ENCODE data around the gene TMEM147. TPM values are rescaled to one million over a fixed set of nuclear protein-coding genes. Genes with fewer than 3 reads are reported as not detected.

Gene TMEM147
- total RNA-seq, 1 donor from 2014 or later, result 69.3 TPM

DNA sequence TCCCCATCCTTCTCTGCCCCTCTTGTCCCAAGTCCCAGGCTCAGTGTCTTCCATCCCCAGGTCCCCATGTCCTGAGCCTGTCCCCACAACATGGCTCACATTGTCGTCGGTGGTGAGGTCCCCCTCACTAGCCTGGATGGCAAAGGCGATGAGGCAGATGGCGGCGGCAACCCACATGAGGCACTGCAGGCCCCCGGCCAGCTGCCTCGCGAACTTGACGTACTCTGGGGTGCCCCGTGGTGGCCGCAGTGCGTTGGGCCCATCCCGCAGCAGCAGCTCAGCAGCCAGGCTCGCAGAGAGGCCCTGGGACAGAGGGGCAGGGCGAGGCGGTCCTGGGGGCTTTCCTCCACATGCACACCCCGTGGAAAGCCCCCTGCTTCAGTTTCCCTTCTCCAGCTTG lies 16.9 kb downstream of the TMEM147 start:
- Histone ChIP-seq H3K9ac (ENCODE audit: low read length) (no peak overlapping the region), H3K79me2 (ENCODE audit: insufficient read depth, low read length) (no peaks in the 10 kb centered on the region), H3K27ac (ENCODE audit: low read depth, low read length) (no peak overlapping the region), H4K20me1 (ENCODE audit: insufficient read depth, low read length) (no peaks in the 10 kb centered on the region), H3K4me2 (ENCODE audit: low read length) (no peak overlapping the region), H3K36me3 (ENCODE audit: insufficient read depth, low read length) (no peaks in the 10 kb centered on the region), H3K9me3 (ENCODE audit: insufficient read depth, low read depth, low read length) (no peaks in the 10 kb centered on the region), H3K4me1 (ENCODE audit: insufficient read depth, low read length) (peaks cover 2% of the 10 kb centered on the region), H3K27me3 (ENCODE audit: insufficient read depth, low read length) (peaks cover 12% of the 10 kb centered on the region), H2AFZ (ENCODE audit: low read depth, low read length) (no peak overlapping the region), H3K4me3 (ENCODE audit: insufficient read depth, low read depth, low read length) (no peak overlapping the region)
- no peak overlapping the region for H3K27ac Mint-ChIP-seq (ENCODE audit: unreplicated experiment)
- H3K9me3 Mint-ChIP-seq (ENCODE audit: unreplicated experiment), result no peaks in the 10 kb centered on the region
- no peak for TF ChIP-seq EZH2 (IDR thresholded peaks at IDR 0.05; ENCODE audit: insufficient read depth, low read length)
- no peak for TF ChIP-seq CTCF (IDR thresholded peaks at IDR 0.05; ENCODE audit: insufficient read depth, low read depth, low read length)
- no peak for FAIRE-seq
- H3K27me3 Mint-ChIP-seq (ENCODE audit: low read depth, unreplicated experiment), result peaks cover 51% of the 10 kb centered on the region
- H3K36me3 Mint-ChIP-seq (ENCODE audit: low read depth, unreplicated experiment), result no peaks in the 10 kb centered on the region
- H3K4me1 Mint-ChIP-seq (ENCODE audit: low read depth, unreplicated experiment), result no peaks in the 10 kb centered on the region
- H3K4me3 Mint-ChIP-seq (ENCODE audit: unreplicated experiment), result no peak overlapping the region
- no peak for DNase-seq (ENCODE audit: low read depth)

- H3K9me3 Mint-ChIP-seq (ENCODE audit: unreplicated experiment), result no peaks in the 10 kb centered on the region
- Histone ChIP-seq H4K20me1 (ENCODE audit: insufficient read depth, low read length) (no peaks in the 10 kb centered on the region), H3K27me3 (ENCODE audit: insufficient read depth, low read length) (peaks cover 12% of the 10 kb centered on the region), H3K4me3 (ENCODE audit: insufficient read depth, low read depth, low read length) (no peak overlapping the region), H3K4me1 (ENCODE audit: insufficient read depth, low read length) (peaks cover 2% of the 10 kb centered on the region), H3K36me3 (ENCODE audit: insufficient read depth, low read length) (no peaks in the 10 kb centered on the region), H3K79me2 (ENCODE audit: insufficient read depth, low read length) (no peaks in the 10 kb centered on the region), H3K27ac (ENCODE audit: low read depth, low read length) (no peak overlapping the region), H3K9me3 (ENCODE audit: insufficient read depth, low read depth, low read length) (no peaks in the 10 kb centered on the region), H2AFZ (ENCODE audit: low read depth, low read length) (no peak overlapping the region), H3K4me2 (ENCODE audit: low read length) (no peak overlapping the region), H3K9ac (ENCODE audit: low read length) (no peak overlapping the region)
- FAIRE-seq (no peak), DNase-seq (ENCODE audit: low read depth) (no peak)
- no peak for TF ChIP-seq EZH2 (IDR thresholded peaks at IDR 0.05; ENCODE audit: insufficient read depth, low read length)
- no peak for TF ChIP-seq CTCF (IDR thresholded peaks at IDR 0.05; ENCODE audit: insufficient read depth, low read depth, low read length)
- H3K4me3 Mint-ChIP-seq (ENCODE audit: unreplicated experiment), result no peak overlapping the region
- H3K36me3 Mint-ChIP-seq (ENCODE audit: low read depth, unreplicated experiment), result no peaks in the 10 kb centered on the region
- H3K27me3 Mint-ChIP-seq (ENCODE audit: low read depth, unreplicated experiment), result peaks cover 51% of the 10 kb centered on the region
- H3K4me1 Mint-ChIP-seq (ENCODE audit: low read depth, unreplicated experiment), result no peaks in the 10 kb centered on the region
- no peak overlapping the region for H3K27ac Mint-ChIP-seq (ENCODE audit: unreplicated experiment)
These were observed 17.4 kb downstream of the TMEM147 start for GRCh38 chr19:35562776-35563175.

GRCh38 chr19:35563207-35563829 lies 17.9 kb downstream of the TMEM147 start, which contains the start of gene ATP4A:
Gene ATP4A, minus strand, starts transcription at chr19:35563658. Its CDS starts 29 bp downstream, at chr19:35563629.
- Histone ChIP-seq H3K27ac (ENCODE audit: low read depth, low read length) (no peak within 1 kb of the TSS), H4K20me1 (ENCODE audit: insufficient read depth, low read length) (no peaks in the 10 kb centered on the region), H3K9me3 (ENCODE audit: insufficient read depth, low read depth, low read length) (no peaks in the 10 kb centered on the region), H3K4me2 (ENCODE audit: low read length) (no peak within 1 kb of the TSS), H2AFZ (ENCODE audit: low read depth, low read length) (no peak within 1 kb of the TSS), H3K27me3 (ENCODE audit: insufficient read depth, low read length) (peaks cover 11% of the 10 kb centered on the region), H3K9ac (ENCODE audit: low read length) (no peak within 1 kb of the TSS), H3K36me3 (ENCODE audit: insufficient read depth, low read length) (no peaks in the 10 kb centered on the region), H3K4me3 (ENCODE audit: insufficient read depth, low read depth, low read length) (no peak within 1 kb of the TSS), H3K4me1 (ENCODE audit: insufficient read depth, low read length) (no peaks in the 10 kb centered on the region), H3K79me2 (ENCODE audit: insufficient read depth, low read length) (no peaks in the 10 kb centered on the region)
- Mint-ChIP-seq H3K4me3 (ENCODE audit: unreplicated experiment) (no peak within 1 kb of the TSS), H3K4me1 (ENCODE audit: low read depth, unreplicated experiment) (no peaks in the 10 kb centered on the region), H3K9me3 (ENCODE audit: unreplicated experiment) (no peaks in the 10 kb centered on the region), H3K27ac (ENCODE audit: unreplicated experiment) (no peak within 1 kb of the TSS), H3K27me3 (ENCODE audit: low read depth, unreplicated experiment) (peaks cover 51% of the 10 kb centered on the region), H3K36me3 (ENCODE audit: low read depth, unreplicated experiment) (no peaks in the 10 kb centered on the region)
- FAIRE-seq, result no peak
- no peak for TF ChIP-seq EZH2 (IDR thresholded peaks at IDR 0.05; ENCODE audit: insufficient read depth, low read length)
- DNase-seq (ENCODE audit: low read depth), result no peak
